Tibial artery (tissue), 4 donors: ENCODE results near the gene PPP6R2.

Experiments used
- DNase-seq, 2 donors: peaks; one replicate each; pipeline ENCODE4 v3.0.0-alpha.2; 2019
- H3K27ac ChIP-seq, 2 donors: fragments of 200-600 bp; sonication (generic) in 1 of 2; 1 replicate in 1 of 2; 2 replicates in 1 of 2; pipeline ENCODE4 v1.5.1; 2018 to 2019; ENCODE audit warnings: mild to moderate bottlenecking in 1 of 2
- H3K27me3 ChIP-seq, 2 donors: fragments of 200-600 bp; sonication (generic) in 1 of 2; one replicate each; pipeline versions ENCODE4 v1.5.1 to v1.6.0; 2016 to 2019
- H3K36me3 ChIP-seq, 3 donors: fragments of 200-600 bp; sonication (generic) in 2 of 3; one replicate each; pipeline ENCODE4 v1.5.1; 2016 to 2019; ENCODE audit warnings: mild to moderate bottlenecking in 2 of 3
- H3K4me1 ChIP-seq, 4 donors: fragments of 200-600 bp; sonication (generic) in 2 of 4; 1 replicate in 3 of 4; 2 replicates in 1 of 4; pipeline ENCODE4 v1.5.1; 2016 to 2019
- H3K4me3 ChIP-seq, 2 donors: fragments of 200-600 bp; sonication (generic) in 1 of 2; 1 replicate in 1 of 2; 2 replicates in 1 of 2; pipeline ENCODE4 v1.5.1; 2018 to 2019; ENCODE audit warnings: mild to moderate bottlenecking in 2 of 2
- H3K9me3 ChIP-seq, 3 donors: fragments of 200-600 bp; sonication (generic) in 1 of 3; one replicate each; pipeline ENCODE4 v1.5.1; 2016 to 2019
- intact Hi-C: fragments of 100-400 bp; cut with DNase I; formaldehyde crosslinking; loops from one replicate; pipeline ENCODE4 v1.15.0; 2023; ENCODE audit warnings: low total_unique reads
- TF ChIP-seq, protein P1 (sequence below), 2 experiments: fragments of 200-600 bp in 1 of 2; fragments of 450-650 bp in 1 of 2; IDR thresholded peaks; one replicate each; pipeline ENCODE4 v1.5.1; 2017 to 2019; ENCODE audit warnings: antibody characterized with exemption in 2 of 2, mild to moderate bottlenecking in 1 of 2, moderate library complexity in 1 of 2

PPP6R2 gene

DNA sequence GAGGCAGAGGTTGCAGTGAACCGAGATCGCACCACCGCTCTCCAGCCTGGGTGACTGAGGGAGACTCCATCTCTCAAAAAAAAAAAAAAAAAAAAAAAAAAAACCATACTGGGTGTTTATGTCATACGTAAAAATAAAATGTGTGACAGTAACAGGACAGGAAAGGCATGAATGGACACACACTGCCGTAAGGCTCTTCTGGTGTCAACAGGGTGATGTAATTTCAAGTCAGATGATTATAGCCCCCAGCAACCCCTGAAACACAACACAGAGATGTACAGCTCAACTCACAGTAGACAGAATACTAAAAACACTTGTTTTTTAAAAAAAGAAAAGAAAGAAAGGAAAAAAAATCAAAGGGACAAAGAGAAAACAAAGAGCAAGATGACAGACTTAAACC is 109.5 kb downstream of the PPP6R2 start:
- Histone ChIP-seq H3K9me3 (no peaks in the 10 kb centered on the region), H3K4me3 (no peak overlapping the region), H3K27me3 (no peaks in the 10 kb centered on the region), H3K27ac (no peak overlapping the region), H3K36me3 (peaks cover 58 to 88% (median 75%) of the 10 kb centered on the region in 3 donors), H3K4me1 (no peaks in the 10 kb centered on the region)
- intact Hi-C loops = no loop called here
- no peak for DNase-seq
- TF ChIP-seq, protein P1, sequence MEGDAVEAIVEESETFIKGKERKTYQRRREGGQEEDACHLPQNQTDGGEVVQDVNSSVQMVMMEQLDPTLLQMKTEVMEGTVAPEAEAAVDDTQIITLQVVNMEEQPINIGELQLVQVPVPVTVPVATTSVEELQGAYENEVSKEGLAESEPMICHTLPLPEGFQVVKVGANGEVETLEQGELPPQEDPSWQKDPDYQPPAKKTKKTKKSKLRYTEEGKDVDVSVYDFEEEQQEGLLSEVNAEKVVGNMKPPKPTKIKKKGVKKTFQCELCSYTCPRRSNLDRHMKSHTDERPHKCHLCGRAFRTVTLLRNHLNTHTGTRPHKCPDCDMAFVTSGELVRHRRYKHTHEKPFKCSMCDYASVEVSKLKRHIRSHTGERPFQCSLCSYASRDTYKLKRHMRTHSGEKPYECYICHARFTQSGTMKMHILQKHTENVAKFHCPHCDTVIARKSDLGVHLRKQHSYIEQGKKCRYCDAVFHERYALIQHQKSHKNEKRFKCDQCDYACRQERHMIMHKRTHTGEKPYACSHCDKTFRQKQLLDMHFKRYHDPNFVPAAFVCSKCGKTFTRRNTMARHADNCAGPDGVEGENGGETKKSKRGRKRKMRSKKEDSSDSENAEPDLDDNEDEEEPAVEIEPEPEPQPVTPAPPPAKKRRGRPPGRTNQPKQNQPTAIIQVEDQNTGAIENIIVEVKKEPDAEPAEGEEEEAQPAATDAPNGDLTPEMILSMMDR (IDR thresholded peaks at IDR 0.05) = no peak

DNA sequence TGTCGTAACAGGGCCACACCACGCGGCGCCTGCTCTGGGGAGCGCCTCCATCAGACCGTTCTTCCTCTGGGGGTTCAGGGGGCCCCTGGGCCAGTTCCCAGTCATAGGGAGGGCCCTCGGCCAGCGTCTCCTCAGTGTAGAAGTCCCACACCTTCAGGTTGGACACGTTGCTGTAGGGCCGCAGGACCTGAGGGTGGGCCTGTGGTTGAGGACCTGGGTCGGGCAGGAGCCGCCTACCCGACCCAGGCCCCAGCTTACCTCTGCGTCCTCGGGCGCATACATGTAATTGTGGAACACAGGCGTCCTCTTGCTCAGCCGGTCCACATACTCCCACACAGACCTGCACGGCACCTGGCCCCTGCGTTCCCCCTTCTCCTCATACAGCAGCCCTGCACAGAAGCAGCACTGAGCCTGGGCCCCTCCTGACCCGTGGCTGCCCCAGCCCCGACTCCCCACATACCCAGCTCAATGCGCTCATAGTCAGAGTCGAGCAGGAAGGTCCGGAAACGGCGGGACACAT is 111.5 kb downstream of the PPP6R2 start:
- Histone ChIP-seq H3K9me3 (no peaks in the 10 kb centered on the region), H3K36me3 (peaks cover 56 to 89% (median 76%) of the 10 kb centered on the region in 3 donors), H3K4me1 (no peaks in the 10 kb centered on the region), H3K27ac (no peak overlapping the region), H3K27me3 (no peaks in the 10 kb centered on the region), H3K4me3 (no peak overlapping the region)
- DNase-seq = no peak
- TF ChIP-seq, protein P1 (IDR thresholded peaks at IDR 0.05) = no peak
- intact Hi-C loops = no loop called here

DNA sequence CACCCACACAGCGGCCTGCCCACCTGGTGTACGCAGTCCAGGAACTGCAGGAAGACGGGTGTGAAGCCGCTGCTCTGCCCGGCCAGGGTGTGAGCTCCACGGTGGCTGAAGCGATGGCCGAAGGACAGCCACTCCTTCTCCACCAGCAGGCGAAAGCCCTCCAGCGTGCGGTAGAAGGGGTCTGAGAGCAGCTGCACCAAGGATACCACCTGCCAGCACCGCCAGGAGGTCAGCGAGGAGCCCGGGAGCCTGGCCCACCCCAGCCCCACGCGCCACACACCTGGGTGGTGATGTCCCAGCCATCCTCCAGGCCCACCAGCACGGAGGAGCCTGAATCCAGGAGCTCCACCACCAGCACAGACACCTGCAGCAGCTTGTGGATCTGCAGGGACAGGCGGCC is 112.1 kb downstream of the PPP6R2 start:
- H3K4me1 ChIP-seq = no peaks in the 10 kb centered on the region
- no peak overlapping the region for H3K27ac ChIP-seq
- TF ChIP-seq, protein P1 (IDR thresholded peaks at IDR 0.05) = no peak
- H3K36me3 ChIP-seq = peaks cover 62 to 89% (median 76%) of the 10 kb centered on the region in 3 donors
- intact Hi-C loops = no loop called here
- H3K9me3 ChIP-seq = no peaks in the 10 kb centered on the region
- no peaks in the 10 kb centered on the region for H3K27me3 ChIP-seq
- no peak overlapping the region for H3K4me3 ChIP-seq
- DNase-seq = no peak

DNA sequence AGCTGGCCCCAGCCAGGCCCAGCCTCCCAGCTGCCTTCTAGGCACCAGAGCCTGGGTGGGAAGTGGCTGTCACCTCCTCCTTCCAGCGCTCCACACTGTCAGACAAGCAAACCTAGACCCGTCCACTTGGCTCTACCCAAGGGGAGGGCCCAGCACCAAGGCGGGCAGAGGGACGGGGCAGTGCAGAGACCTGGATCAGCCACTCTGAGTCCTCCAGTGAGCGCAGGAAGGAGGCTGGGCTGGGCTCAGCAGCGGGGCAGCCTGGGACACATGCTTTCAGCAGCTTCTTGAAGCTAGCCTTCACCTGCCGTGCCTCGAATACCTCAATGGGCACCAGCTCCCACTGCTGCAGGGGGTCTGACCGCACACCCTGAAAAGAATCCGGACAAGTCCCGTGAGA is 112.9 kb downstream of the PPP6R2 start:
- Histone ChIP-seq H3K4me3 (no peak overlapping the region), H3K27ac (no peak overlapping the region), H3K36me3 (peaks cover 63 to 89% (median 79%) of the 10 kb centered on the region in 3 donors), H3K27me3 (no peaks in the 10 kb centered on the region), H3K4me1 (no peaks in the 10 kb centered on the region), H3K9me3 (no peaks in the 10 kb centered on the region)
- intact Hi-C loops = no loop called here
- no peak for DNase-seq
- TF ChIP-seq, protein P1 (IDR thresholded peaks at IDR 0.05) = no peak

DNA sequence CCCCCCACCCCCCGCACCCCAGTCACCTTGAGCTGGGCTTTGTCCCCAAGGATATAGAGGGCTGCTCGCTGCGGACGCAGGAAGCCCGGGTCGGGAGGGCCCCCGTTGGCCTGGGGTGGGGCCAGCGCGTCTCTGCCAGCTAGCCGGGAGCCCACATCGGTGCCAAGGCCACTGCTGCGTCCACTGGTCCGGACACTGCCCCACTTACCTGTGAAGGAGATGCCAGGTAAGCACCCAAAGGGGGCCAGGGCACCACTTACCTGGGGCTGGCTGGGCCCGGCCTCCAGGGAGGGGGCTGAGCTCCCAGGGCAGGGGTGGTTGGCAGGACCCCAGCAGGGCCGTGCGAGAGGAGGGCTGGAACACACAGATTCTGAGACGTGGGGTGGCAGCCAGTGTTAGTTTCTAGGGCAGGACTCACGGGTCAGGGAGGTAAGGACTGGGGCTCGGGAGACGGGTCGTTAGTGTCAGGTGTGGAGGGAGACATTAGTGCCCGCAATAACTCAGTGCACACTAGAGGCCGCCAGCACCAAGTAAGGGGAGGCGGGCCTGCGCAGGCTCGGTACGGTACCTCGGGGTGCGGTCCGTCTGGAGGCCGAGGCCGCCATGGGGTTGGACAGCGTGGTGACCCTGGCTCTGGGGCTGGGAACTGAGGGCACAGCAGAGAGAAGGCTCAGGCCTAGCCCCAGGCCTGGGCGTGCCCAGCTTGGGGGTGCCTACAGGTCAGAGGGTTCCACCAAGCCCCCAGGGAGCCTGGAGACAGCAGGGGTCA is 113.5 kb downstream of the PPP6R2 start:
- H3K27ac ChIP-seq = no peak overlapping the region
- TF ChIP-seq, protein P1 (IDR thresholded peaks at IDR 0.05) = no peak
- no peaks in the 10 kb centered on the region for H3K27me3 ChIP-seq
- H3K4me3 ChIP-seq = no peak overlapping the region
- intact Hi-C loops = no loop called here
- H3K4me1 ChIP-seq = no peaks in the 10 kb centered on the region
- no peak for DNase-seq
- peaks cover 69 to 89% (median 86%) of the 10 kb centered on the region in 3 donors for H3K36me3 ChIP-seq
- no peaks in the 10 kb centered on the region for H3K9me3 ChIP-seq
